Measurements from ENCODE around the gene TRAP1. TPM values are rescaled to one million over a fixed set of nuclear protein-coding genes. Genes with fewer than 3 reads are reported as not detected.

The TRAP1 gene
- total RNA-seq, 2 donors from 2014 or later, result 33.2 to 51.1 TPM

- DNase-seq (ENCODE audit: low spot score), result no peak
- no peak for TF ChIP-seq CTCF (IDR thresholded peaks at IDR 0.05)
- peak overlapping the region in 1 of 2 donors; percentile 25 for H3K27ac ChIP-seq
- H3K9me3 ChIP-seq, result no peaks in the 10 kb centered on the region
- no peak overlapping the region for H3K4me3 ChIP-seq
- H3K27me3 ChIP-seq (replicated peaks; ENCODE audit: insufficient read depth), result no peaks in the 10 kb centered on the region
- no peak for ATAC-seq (ENCODE audit: insufficient number of reproducible peaks, low FRiP score, low read depth)
- H3K36me3 ChIP-seq, result peaks cover 14% of the 10 kb centered on the region
- H3K4me1 ChIP-seq (ENCODE audit: control insufficient read depth in 1 of 2, low read depth in 2 of 2), result peaks cover 8 to 19% of the 10 kb centered on the region in 2 donors
These were observed 36.9 kb upstream of the TRAP1 start for GRCh38 chr16:3754081-3754703.

- H3K36me3 ChIP-seq, result peaks cover 22% of the 10 kb centered on the region
- no peak for TF ChIP-seq CTCF (IDR thresholded peaks at IDR 0.05)
- no peak for DNase-seq (ENCODE audit: low spot score)
- no peak for ATAC-seq (ENCODE audit: insufficient number of reproducible peaks, low FRiP score, low read depth)
- H3K27me3 ChIP-seq (replicated peaks; ENCODE audit: insufficient read depth), result no peaks in the 10 kb centered on the region
- no peak overlapping the region for H3K4me3 ChIP-seq
- H3K27ac ChIP-seq, result no peak overlapping the region
- peaks cover 8 to 19% of the 10 kb centered on the region in 2 donors for H3K4me1 ChIP-seq (ENCODE audit: control insufficient read depth in 1 of 2, low read depth in 2 of 2)
- no peaks in the 10 kb centered on the region for H3K9me3 ChIP-seq
These were observed 35.7 kb upstream of the TRAP1 start for GRCh38 chr16:3752984-3753383.

GRCh38 chr16:3751878-3752277 lies 34.6 kb upstream of the TRAP1 start:
- Histone ChIP-seq H3K9me3 (no peaks in the 10 kb centered on the region), H3K36me3 (peaks cover 21% of the 10 kb centered on the region), H3K4me1 (ENCODE audit: control insufficient read depth in 1 of 2, low read depth in 2 of 2) (peaks cover 8 to 19% of the 10 kb centered on the region in 2 donors), H3K27me3 (replicated peaks; ENCODE audit: insufficient read depth) (no peaks in the 10 kb centered on the region), H3K27ac (no peak overlapping the region), H3K4me3 (no peak overlapping the region)
- no peak for ATAC-seq (ENCODE audit: insufficient number of reproducible peaks, low FRiP score, low read depth)
- no peak for DNase-seq (ENCODE audit: low spot score)
- no peak for TF ChIP-seq CTCF (IDR thresholded peaks at IDR 0.05)

- no peaks in the 10 kb centered on the region for H3K4me1 ChIP-seq (ENCODE audit: control insufficient read depth in 1 of 2, low read depth in 2 of 2)
- DNase-seq (ENCODE audit: low spot score), result no peak
- no peak for ATAC-seq (ENCODE audit: insufficient number of reproducible peaks, low FRiP score, low read depth)
These were observed 31.0 kb upstream of the TRAP1 start for GRCh38 chr16:3748307-3748706.

More at GRCh38 chr16:3748307-3748706, 31.0 kb upstream of the TRAP1 start:
- Histone ChIP-seq H3K27me3 (replicated peaks; ENCODE audit: insufficient read depth) (no peaks in the 10 kb centered on the region), H3K9me3 (no peaks in the 10 kb centered on the region), H3K4me3 (no peak overlapping the region), H3K27ac (no peak overlapping the region), H3K36me3 (peaks cover 51% of the 10 kb centered on the region)
- TF ChIP-seq CTCF (IDR thresholded peaks at IDR 0.05), result no peak
